Uterus (tissue), 4 donors: Measurements from ENCODE around the gene HPSE2. TPM values are rescaled to one million over a fixed set of nuclear protein-coding genes. Genes with fewer than 3 reads are reported as not detected.

Source experiments
- DNase-seq, 2 donors: peaks; one replicate each; pipeline ENCODE4 v3.0.0-alpha.2; 2019 to 2020
- H3K27ac ChIP-seq, 2 donors: fragments of 200-600 bp; sonication (generic); 1 replicate in 1 of 2; 2 replicates in 1 of 2; pipeline ENCODE4 v1.5.1; 2016 to 2018
- H3K27me3 ChIP-seq, 2 donors: fragments of 200-600 bp; sonication (generic); one replicate each; pipeline ENCODE4 v1.5.1; 2018 to 2019; ENCODE audit warnings: control low read depth in 1 of 2
- H3K36me3 ChIP-seq, 2 donors: fragments of 200-600 bp; sonication (generic); one replicate each; pipeline ENCODE4 v1.5.1; 2019; ENCODE audit warnings: control low read depth in 1 of 2
- H3K4me1 ChIP-seq, 2 donors: fragments of 200-600 bp; sonication (generic); one replicate each; pipeline ENCODE4 v1.5.1; 2018 to 2019; ENCODE audit warnings: control low read depth in 1 of 2
- H3K4me3 ChIP-seq, 2 donors: fragments of 200-600 bp; sonication (generic); 1 replicate in 1 of 2; 2 replicates in 1 of 2; pipeline ENCODE4 v1.5.1; 2018 to 2019; ENCODE audit warnings: mild to moderate bottlenecking in 1 of 2
- H3K9me3 ChIP-seq, 2 donors: fragments of 200-600 bp; sonication (generic); one replicate each; pipeline ENCODE4 v1.5.1; 2019; ENCODE audit warnings: control low read depth in 1 of 2
- CTCF ChIP-seq, 4 experiments: fragments of 200-600 bp in 2 of 4; fragments of 450-650 bp in 2 of 4; sonication (generic) in 2 of 4; IDR thresholded peaks; one replicate each; pipeline ENCODE4 v1.5.1; 2016 to 2019; ENCODE audit warnings: antibody characterized with exemption in 4 of 4, mild to moderate bottlenecking in 2 of 4, moderate library complexity in 1 of 4
- POLR2A ChIP-seq, 2 donors: fragments of 450-650 bp; IDR thresholded peaks; one replicate each; pipeline ENCODE4 v1.6.1; 2016; ENCODE audit warnings: antibody characterized with exemption in 2 of 2, mild to moderate bottlenecking in 1 of 2, moderate library complexity in 1 of 2
- intact Hi-C: fragments of 100-400 bp; cut with DNase I; formaldehyde crosslinking; loops from one replicate; pipeline ENCODE4 v1.15.1; 2023; ENCODE audit warnings: low total_unique reads
- total RNA-seq, 4 donors: library from RNA; depleted of rRNA in 3 of 4; stranded (reverse); fragments of >200 nt in 3 of 4; gene quantifications; one replicate each; pipeline versions ENCODE4 v1.1.0 to v1.2.4, GENCODE V29; 2014 to 2023
- donor health status: DM: yes; HTN: yes; CAD: no.

The HPSE2 gene
- total RNA-seq, 4 donors from 2014 or later = 7.0 to 13.6 (median 7.7) TPM; not detected in 1

DNA sequence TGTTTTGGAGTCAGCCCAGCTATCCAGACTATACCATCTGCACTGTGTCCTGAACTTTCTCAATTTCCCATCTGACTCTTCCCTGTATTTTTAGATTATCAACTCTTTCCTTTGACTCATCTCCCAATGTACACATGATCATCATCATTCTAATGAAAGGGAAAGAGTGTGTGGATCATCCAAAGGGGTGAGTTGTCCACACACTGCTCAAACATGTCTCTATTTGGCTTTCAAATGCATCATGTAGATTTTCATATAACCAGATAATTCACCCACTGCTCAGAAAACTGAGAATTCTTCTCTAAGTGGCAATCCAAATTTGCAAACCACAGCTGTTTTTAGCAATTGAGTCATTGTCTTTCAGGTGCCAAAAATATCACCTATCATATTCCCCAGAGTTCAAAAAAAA lies 598.7 kb downstream of the HPSE2 start:
- H3K9me3 ChIP-seq = no peaks in the 10 kb centered on the region
- intact Hi-C loops = no loop called here
- no peak for DNase-seq
- no peaks in the 10 kb centered on the region for H3K27me3 ChIP-seq
- TF ChIP-seq POLR2A (IDR thresholded peaks at IDR 0.05) (no peak), CTCF (IDR thresholded peaks at IDR 0.05) (no peak)
- no peaks in the 10 kb centered on the region for H3K36me3 ChIP-seq
- H3K4me1 ChIP-seq = no peaks in the 10 kb centered on the region
- no peak overlapping the region for H3K4me3 ChIP-seq
- H3K27ac ChIP-seq = no peak overlapping the region

- intact Hi-C loops = no loop called here
These were observed 603.0 kb downstream of the HPSE2 start for GRCh38 chr10:98632456-98633150.

DNA sequence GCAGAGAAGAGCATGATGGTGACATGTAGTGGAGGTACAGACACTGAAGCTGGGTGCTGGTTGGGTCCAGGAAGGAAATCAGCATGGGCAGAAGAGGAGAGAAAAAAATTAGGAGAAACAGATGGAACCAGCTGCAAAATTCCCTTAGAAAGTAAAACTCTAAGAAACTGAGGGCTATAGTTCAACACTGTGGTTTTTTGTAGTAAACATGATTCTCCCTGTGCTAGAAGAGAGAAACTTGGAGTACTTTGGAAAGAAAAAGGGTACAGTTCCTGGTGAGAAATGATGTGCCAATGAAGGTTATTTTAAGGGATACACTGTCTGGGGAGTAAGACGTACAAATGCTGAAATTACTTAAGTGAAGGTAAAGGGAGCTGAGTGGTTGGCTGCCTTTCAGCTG lies 607.4 kb downstream of the HPSE2 start:
- H3K4me3 ChIP-seq = no peak overlapping the region
- intact Hi-C loops = no loop called here
- no peak for TF ChIP-seq POLR2A (IDR thresholded peaks at IDR 0.05)

More at GRCh38 chr10:98632456-98633150, 603.0 kb downstream of the HPSE2 start:
- TF ChIP-seq POLR2A (IDR thresholded peaks at IDR 0.05) = no peak
- TF ChIP-seq CTCF (IDR thresholded peaks at IDR 0.05) = no peak
- no peaks in the 10 kb centered on the region for H3K4me1 ChIP-seq
- H3K27ac ChIP-seq = no peak overlapping the region
- H3K9me3 ChIP-seq = no peaks in the 10 kb centered on the region
- H3K27me3 ChIP-seq = no peaks in the 10 kb centered on the region
- H3K4me3 ChIP-seq = no peak overlapping the region
- no peaks in the 10 kb centered on the region for H3K36me3 ChIP-seq
- DNase-seq = no peak

DNA sequence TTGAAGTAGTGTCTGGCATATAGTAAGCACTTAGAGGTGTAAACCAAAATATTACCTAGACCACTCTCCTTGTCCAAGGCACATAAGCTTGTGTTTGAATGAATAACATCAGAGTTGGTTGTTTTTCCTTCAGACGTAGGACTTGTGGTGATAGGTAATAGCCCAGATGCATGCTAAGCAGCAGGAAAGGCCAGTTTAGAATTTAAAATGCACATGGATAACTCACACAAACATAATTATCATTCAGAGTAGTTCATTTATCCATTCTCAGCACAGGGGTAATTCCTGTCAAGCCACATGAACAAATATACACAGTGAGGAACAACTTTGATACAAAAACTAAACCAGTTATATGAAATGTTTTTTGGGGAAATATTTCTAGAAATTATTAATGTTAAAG lies 607.9 kb downstream of the HPSE2 start:
- no peak overlapping the region for H3K27ac ChIP-seq
- no peak for TF ChIP-seq POLR2A (IDR thresholded peaks at IDR 0.05)
- TF ChIP-seq CTCF (IDR thresholded peaks at IDR 0.05) = no peak
- H3K4me3 ChIP-seq = no peak overlapping the region
- no peak for DNase-seq
- H3K9me3 ChIP-seq = no peaks in the 10 kb centered on the region
- no peaks in the 10 kb centered on the region for H3K27me3 ChIP-seq
- H3K4me1 ChIP-seq = no peaks in the 10 kb centered on the region
- intact Hi-C loops = no loop called here
- H3K36me3 ChIP-seq = no peaks in the 10 kb centered on the region

More for the DNA sequence above, 607.4 kb downstream of the HPSE2 start:
- H3K9me3 ChIP-seq = no peaks in the 10 kb centered on the region
- DNase-seq = no peak
- no peaks in the 10 kb centered on the region for H3K27me3 ChIP-seq
- no peak overlapping the region for H3K27ac ChIP-seq
- H3K4me1 ChIP-seq = no peaks in the 10 kb centered on the region
- no peaks in the 10 kb centered on the region for H3K36me3 ChIP-seq

GRCh38 chr10:98624963-98625362 lies 610.7 kb downstream of the HPSE2 start:
- no peak for DNase-seq
- Histone ChIP-seq H3K9me3 (no peaks in the 10 kb centered on the region), H3K27me3 (no peaks in the 10 kb centered on the region), H3K4me3 (no peak overlapping the region), H3K4me1 (no peaks in the 10 kb centered on the region), H3K27ac (no peak overlapping the region), H3K36me3 (no peaks in the 10 kb centered on the region)
- intact Hi-C loops = no loop called here
- TF ChIP-seq CTCF (IDR thresholded peaks at IDR 0.05) (no peak), POLR2A (IDR thresholded peaks at IDR 0.05) (no peak)
